Measurements from ENCODE around the gene CDHR2. TPM values are rescaled to one million over a fixed set of nuclear protein-coding genes. Genes with fewer than 3 reads are reported as not detected.
A peak's percentile ranks its signal among the peaks of the same experiment; 100 is the strongest.

The CDHR2 gene
- total and polyA plus RNA-seq, 4 experiments from 2014 or later: 2.9 TPM; not detected in 2

DNA sequence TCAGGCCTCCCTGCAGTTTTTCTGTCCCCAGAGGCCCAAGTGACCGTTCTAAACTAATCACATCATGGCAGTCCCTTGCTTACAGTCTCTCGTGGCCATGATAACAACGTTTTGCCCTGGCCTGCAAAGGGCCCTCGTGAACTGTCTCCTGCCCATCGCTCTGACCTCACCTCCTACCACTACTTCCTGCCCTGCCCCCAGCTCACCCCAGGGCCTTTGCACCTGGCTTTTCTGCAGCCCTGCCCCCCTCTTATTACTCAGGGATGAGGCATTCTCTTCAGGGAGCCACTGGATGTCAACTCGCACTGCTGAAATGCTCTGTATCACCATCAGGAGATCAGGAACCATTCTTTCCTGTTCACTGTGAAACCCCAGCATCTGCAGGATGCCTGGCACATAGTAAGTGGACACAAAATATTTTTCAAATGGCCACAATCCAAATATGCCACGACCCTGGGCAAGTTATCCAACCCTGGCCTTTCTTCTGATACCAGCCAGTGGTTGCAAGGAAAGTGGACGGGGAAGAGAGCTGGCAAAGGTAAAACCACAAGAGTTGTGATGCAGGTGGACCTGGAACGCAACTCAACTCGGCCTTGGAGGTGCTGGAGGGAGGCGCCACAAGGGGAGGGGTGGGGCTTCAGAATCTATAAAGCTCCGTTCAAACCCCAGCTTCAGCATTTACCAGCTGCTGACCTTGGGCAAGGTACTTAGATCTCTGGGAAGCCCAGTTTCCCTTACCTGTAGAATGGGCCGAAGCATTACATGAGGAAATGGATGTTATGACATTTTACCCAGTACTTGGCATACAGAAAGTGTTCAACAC lies 79.5 kb downstream of the CDHR2 start:
- H3K36me3 ChIP-seq (ENCODE audit: insufficient read depth, low read length): no peaks in the 10 kb centered on the region
- ChIA-PET POLR2A (ENCODE audit: partially characterized antibody) (interaction anchor here (2.0 kb wide), 1 partner anchor 19 kb away, joined by 6 read pairs; the partner anchor contains the start of gene TSPAN17), CTCF (ENCODE audit: partially characterized antibody) (interaction anchor here (1.9 kb wide), 1 partner anchor 33 kb away, joined by 5 read pairs; no protein-coding TSS in a partner anchor)
- H3K4me3 ChIP-seq (ENCODE audit: low read length in 2 of 2): no peak overlapping the region
- Mint-ChIP-seq H3K27me3 (peaks cover 40 to 47% of the 10 kb centered on the region in 2 donors), H3K4me3 (peak overlapping the region in 4 of 8 donors; percentile 32 to 68 (median 42)), H3K36me3 (no peaks in the 10 kb centered on the region), H3K27ac (peak overlapping the region in 1 of 7 donors; percentile 35), H3K4me1 (peaks cover 8 to 9% (median 9%) of the 10 kb centered on the region in 4 donors), H3K9me3 (no peaks in the 10 kb centered on the region)
- no peaks in the 10 kb centered on the region for H3K9me3 ChIP-seq (ENCODE audit: control insufficient read depth in 1 of 2, low read length in 2 of 2)
- no peak overlapping the region for H3K27ac ChIP-seq (ENCODE audit: low read depth, low read length)
- H3K4me1 ChIP-seq (ENCODE audit: insufficient read depth, low read length): peaks cover 16% of the 10 kb centered on the region
- H3K27me3 ChIP-seq (ENCODE audit: insufficient read depth, low read length): peaks cover 25% of the 10 kb centered on the region
- DNase-seq: no peak
- intact Hi-C loops (cut with micrococcal nuclease): no loop called here

GRCh38 chr5:176629317-176629852 lies 80.2 kb downstream of the CDHR2 start:
- POLR2A ChIA-PET (ENCODE audit: partially characterized antibody): interaction anchor here (0.5 to 2.0 kb wide), 2 partner anchors 18 to 200 kb away, joined by 4 to 6 read pairs; partner anchors contain the start of gene TSPAN17
- CTCF ChIA-PET (ENCODE audit: partially characterized antibody): no interaction called here
- Mint-ChIP-seq H3K36me3 (no peaks in the 10 kb centered on the region), H3K27me3 (peaks cover 45 to 51% of the 10 kb centered on the region in 2 donors), H3K27ac (no peak overlapping the region), H3K4me3 (peak overlapping the region in 6 of 8 donors; percentile 21 to 71 (median 42)), H3K9me3 (no peaks in the 10 kb centered on the region), H3K4me1 (peaks cover 9 to 13% (median 11%) of the 10 kb centered on the region in 4 donors)
- Histone ChIP-seq H3K4me3 (ENCODE audit: low read length in 2 of 2) (no peak overlapping the region), H3K27me3 (ENCODE audit: insufficient read depth, low read length) (peaks cover 25% of the 10 kb centered on the region), H3K27ac (ENCODE audit: low read depth, low read length) (no peak overlapping the region), H3K9me3 (ENCODE audit: control insufficient read depth in 1 of 2, low read length in 2 of 2) (no peaks in the 10 kb centered on the region), H3K4me1 (ENCODE audit: insufficient read depth, low read length) (peaks cover 16% of the 10 kb centered on the region), H3K36me3 (ENCODE audit: insufficient read depth, low read length) (no peaks in the 10 kb centered on the region)
- intact Hi-C loops (cut with micrococcal nuclease): no loop called here
- DNase-seq: no peak

DNA sequence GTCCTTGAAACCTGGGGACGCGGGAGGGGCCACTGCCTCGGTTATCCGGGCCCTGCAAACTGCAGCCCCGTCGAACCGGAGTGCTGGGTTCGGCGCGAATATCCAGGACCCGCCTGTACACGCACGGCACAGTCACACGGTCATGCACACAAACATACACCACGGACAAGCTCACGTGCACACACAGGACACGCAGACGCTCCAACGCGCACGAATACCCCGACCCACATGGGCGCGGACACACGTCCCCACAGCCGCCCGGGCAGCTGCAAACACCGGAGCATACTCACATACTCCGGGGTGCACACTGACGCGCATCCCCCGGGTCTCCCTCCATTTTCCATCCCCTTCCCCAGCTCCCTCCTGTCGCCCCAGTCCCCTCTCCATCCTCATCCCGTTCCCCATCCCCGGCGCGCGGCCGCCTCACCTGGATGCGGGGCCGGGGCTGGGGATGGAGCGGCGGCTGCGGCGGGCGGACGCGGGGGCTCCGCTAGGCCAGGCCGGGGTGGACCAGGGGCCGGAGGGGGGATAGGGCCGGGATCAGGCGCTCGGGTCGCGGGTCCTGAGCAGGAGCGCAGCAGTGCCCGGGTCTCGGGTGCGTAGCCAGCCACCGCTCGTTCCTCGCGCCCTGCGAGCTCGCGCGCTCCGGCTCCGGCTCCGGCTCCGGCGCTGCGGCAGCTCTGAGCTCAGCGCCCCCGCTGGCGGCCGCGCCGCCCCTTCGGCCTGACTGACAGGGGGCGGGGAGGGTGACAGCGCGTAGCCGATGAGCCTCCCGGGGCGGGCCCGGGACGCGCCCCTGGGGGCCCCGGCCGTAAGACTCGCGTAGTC lies 80.9 kb downstream of the CDHR2 start, which contains the start of the genes EIF4E1B and SNCB:
TSS of gene EIF4E1B (plus strand) at position 823 of the 828 bp plus-strand sequence. CDS start 12,113 bp downstream, outside the sequence.
TSS of gene SNCB (minus strand) at position 682 of the 828 bp plus-strand sequence. CDS start 880 bp downstream, outside the sequence.
- peak within 1 kb of the TSS in 1 of 2 donors; percentile 19 for H3K4me3 ChIP-seq (ENCODE audit: low read length in 2 of 2)
- H3K27ac Mint-ChIP-seq: peak within 1 kb of the TSS in 1 of 7 donors; percentile 42
- peak within 1 kb of the TSS; percentile 35 to 78 (median 60) for H3K4me3 Mint-ChIP-seq

DNA sequence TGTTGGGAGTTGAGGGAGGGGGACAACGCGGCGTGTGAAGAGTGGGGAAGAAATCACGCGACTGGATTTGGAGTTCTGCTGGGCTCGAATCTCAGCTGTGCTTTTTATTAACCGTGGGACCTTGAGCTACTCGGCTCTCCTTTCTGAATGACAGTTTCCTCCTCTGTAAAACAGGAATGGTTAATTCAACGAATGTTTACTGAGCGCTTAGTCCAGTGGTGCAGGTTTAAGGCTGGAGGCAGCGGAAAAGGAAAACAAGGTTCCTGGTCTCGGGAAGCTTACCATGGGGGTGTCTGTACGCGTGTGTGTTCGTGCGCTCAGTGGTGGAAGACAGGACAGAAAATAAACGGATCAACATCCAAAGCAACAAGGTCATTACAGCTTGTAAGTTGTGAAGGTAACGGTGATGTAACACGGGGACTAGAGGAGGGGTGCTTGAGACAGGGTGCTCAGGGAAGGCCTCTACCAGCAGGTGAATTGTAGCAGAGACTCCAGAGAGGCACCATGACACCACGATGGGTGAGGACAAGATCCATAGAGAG lies 81.6 kb downstream of the CDHR2 start:
- no peak for DNase-seq
- no peaks in the 10 kb centered on the region for H3K36me3 ChIP-seq (ENCODE audit: insufficient read depth, low read length)
- POLR2A ChIA-PET (ENCODE audit: partially characterized antibody): interaction anchor here (2.0 kb wide), 1 partner anchor 17 kb away, joined by 6 read pairs; the partner anchor contains the start of gene TSPAN17
- Mint-ChIP-seq H3K9me3 (peaks cover 0 to 6% (median 3%) of the 10 kb centered on the region in 8 donors), H3K36me3 (peaks cover 0 to 1% of the 10 kb centered on the region in 2 donors), H3K4me3 (peak overlapping the region; percentile 35 to 78 (median 60)), H3K27ac (peak overlapping the region in 1 of 7 donors; percentile 42), H3K4me1 (peaks cover 9 to 13% (median 11%) of the 10 kb centered on the region in 4 donors), H3K27me3 (peaks cover 54 to 57% of the 10 kb centered on the region in 2 donors)
- peaks cover 16% of the 10 kb centered on the region for H3K4me1 ChIP-seq (ENCODE audit: insufficient read depth, low read length)
- no peaks in the 10 kb centered on the region for H3K9me3 ChIP-seq (ENCODE audit: control insufficient read depth in 1 of 2, low read length in 2 of 2)
- CTCF ChIA-PET (ENCODE audit: partially characterized antibody): interaction anchor here (1.3 kb wide), 1 partner anchor 30 kb away, joined by 4 read pairs; no protein-coding TSS in a partner anchor
- no peak overlapping the region for H3K27ac ChIP-seq (ENCODE audit: low read depth, low read length)
- H3K27me3 ChIP-seq (ENCODE audit: insufficient read depth, low read length): peaks cover 25% of the 10 kb centered on the region
- intact Hi-C loops (cut with micrococcal nuclease): no loop called here
- peak overlapping the region in 1 of 2 donors; percentile 19 for H3K4me3 ChIP-seq (ENCODE audit: low read length in 2 of 2)

More for the DNA sequence above, 80.9 kb downstream of the CDHR2 start, which contains the start of the genes EIF4E1B and SNCB:
- Histone ChIP-seq H3K4me1 (ENCODE audit: insufficient read depth, low read length) (peaks cover 16% of the 10 kb centered on the region), H3K27ac (ENCODE audit: low read depth, low read length) (no peak within 1 kb of the TSS), H3K9me3 (ENCODE audit: control insufficient read depth in 1 of 2, low read length in 2 of 2) (no peaks in the 10 kb centered on the region), H3K36me3 (ENCODE audit: insufficient read depth, low read length) (no peaks in the 10 kb centered on the region), H3K27me3 (ENCODE audit: insufficient read depth, low read length) (peaks cover 25% of the 10 kb centered on the region)
- ChIA-PET POLR2A (ENCODE audit: partially characterized antibody) (interaction anchor here (0.5 to 2.0 kb wide), 2 partner anchors 17 to 201 kb away, joined by 4 to 6 read pairs; partner anchors contain the start of gene TSPAN17), CTCF (ENCODE audit: partially characterized antibody) (interaction anchor here (1.3 kb wide), 1 partner anchor 31 kb away, joined by 4 read pairs; no protein-coding TSS in a partner anchor)
- peaks cover 49 to 55% of the 10 kb centered on the region in 2 donors for H3K27me3 Mint-ChIP-seq
- intact Hi-C loops (cut with micrococcal nuclease): no loop called here
- H3K9me3 Mint-ChIP-seq: peaks cover 0 to 3% (median 1%) of the 10 kb centered on the region in 8 donors
- peaks cover 9 to 13% (median 11%) of the 10 kb centered on the region in 4 donors for H3K4me1 Mint-ChIP-seq
- peaks cover 0 to under 1% of the 10 kb centered on the region in 2 donors for H3K36me3 Mint-ChIP-seq
- peak in 3 of 5 donors; percentile 16 to 26 (median 21) for DNase-seq

- Histone ChIP-seq H3K4me3 (ENCODE audit: low read length in 2 of 2) (no peak overlapping the region), H3K27me3 (ENCODE audit: insufficient read depth, low read length) (peaks cover 25% of the 10 kb centered on the region), H3K9me3 (ENCODE audit: control insufficient read depth in 1 of 2, low read length in 2 of 2) (no peaks in the 10 kb centered on the region), H3K4me1 (ENCODE audit: insufficient read depth, low read length) (peaks cover 16% of the 10 kb centered on the region), H3K36me3 (ENCODE audit: insufficient read depth, low read length) (no peaks in the 10 kb centered on the region), H3K27ac (ENCODE audit: low read depth, low read length) (no peak overlapping the region)
- ChIA-PET POLR2A (ENCODE audit: partially characterized antibody) (no interaction called here), CTCF (ENCODE audit: partially characterized antibody) (interaction anchor here (1.1 kb wide), 1 partner anchor 28 kb away, joined by 3 read pairs; no protein-coding TSS in a partner anchor)
- intact Hi-C loops (cut with micrococcal nuclease): no loop called here
- peaks cover 0 to 7% (median 4%) of the 10 kb centered on the region in 8 donors for H3K9me3 Mint-ChIP-seq
- H3K27me3 Mint-ChIP-seq: peaks cover 54 to 61% of the 10 kb centered on the region in 2 donors
- peaks cover 9 to 13% (median 11%) of the 10 kb centered on the region in 4 donors for H3K4me1 Mint-ChIP-seq
- no peak overlapping the region for H3K4me3 Mint-ChIP-seq
- no peak for DNase-seq
- H3K36me3 Mint-ChIP-seq: peaks cover 0 to 1% of the 10 kb centered on the region in 2 donors
- H3K27ac Mint-ChIP-seq: no peak overlapping the region
Measured at GRCh38 chr5:176631383-176632200, 82.5 kb downstream of the CDHR2 start.

All from CD4-positive, alpha-beta memory T cell (primary cell).